ENCODE data around the gene KCNK15.

KCNK15 gene

GRCh38 chr20:44743916-44744655 is 1.6 kb upstream of the KCNK15 start:
- no peak for DNase-seq (ENCODE audit: low spot score)
- no peak for TF ChIP-seq CTCF (IDR thresholded peaks at IDR 0.05; ENCODE audit: extremely low read depth, missing control alignments)

DNA sequence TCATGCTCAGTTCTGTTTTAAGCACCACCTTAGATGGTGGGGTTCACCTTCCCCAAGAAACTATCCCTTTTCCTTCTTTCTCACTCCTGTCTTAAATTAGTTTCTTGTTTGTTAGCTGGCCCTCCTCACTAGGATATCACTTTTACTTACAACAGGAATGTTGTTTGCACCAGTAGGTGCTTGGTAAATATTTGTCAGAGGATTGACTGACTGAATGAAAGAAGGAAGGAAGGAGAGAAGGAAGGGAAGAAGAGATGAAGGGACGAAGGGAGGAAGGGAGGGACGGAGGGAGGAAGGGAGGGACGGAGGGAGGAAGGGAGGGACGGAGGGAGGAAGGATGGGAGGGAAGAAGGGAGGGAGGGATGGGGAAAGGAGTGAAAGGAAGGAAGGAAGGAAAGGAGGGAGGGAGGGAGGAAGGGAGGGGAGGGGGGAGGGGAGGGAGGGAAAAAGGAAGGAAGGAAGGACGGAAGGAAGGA is 505 bp upstream of the KCNK15 start:
- TF ChIP-seq CTCF (IDR thresholded peaks at IDR 0.05; ENCODE audit: extremely low read depth, missing control alignments), result no peak
- DNase-seq (ENCODE audit: low spot score), result no peak

- TF ChIP-seq CTCF (IDR thresholded peaks at IDR 0.05; ENCODE audit: extremely low read depth, missing control alignments), result no peak
- no peak for DNase-seq (ENCODE audit: low spot score)
These were observed 901 bp downstream of the KCNK15 start for GRCh38 chr20:44746367-44747165.

DNA sequence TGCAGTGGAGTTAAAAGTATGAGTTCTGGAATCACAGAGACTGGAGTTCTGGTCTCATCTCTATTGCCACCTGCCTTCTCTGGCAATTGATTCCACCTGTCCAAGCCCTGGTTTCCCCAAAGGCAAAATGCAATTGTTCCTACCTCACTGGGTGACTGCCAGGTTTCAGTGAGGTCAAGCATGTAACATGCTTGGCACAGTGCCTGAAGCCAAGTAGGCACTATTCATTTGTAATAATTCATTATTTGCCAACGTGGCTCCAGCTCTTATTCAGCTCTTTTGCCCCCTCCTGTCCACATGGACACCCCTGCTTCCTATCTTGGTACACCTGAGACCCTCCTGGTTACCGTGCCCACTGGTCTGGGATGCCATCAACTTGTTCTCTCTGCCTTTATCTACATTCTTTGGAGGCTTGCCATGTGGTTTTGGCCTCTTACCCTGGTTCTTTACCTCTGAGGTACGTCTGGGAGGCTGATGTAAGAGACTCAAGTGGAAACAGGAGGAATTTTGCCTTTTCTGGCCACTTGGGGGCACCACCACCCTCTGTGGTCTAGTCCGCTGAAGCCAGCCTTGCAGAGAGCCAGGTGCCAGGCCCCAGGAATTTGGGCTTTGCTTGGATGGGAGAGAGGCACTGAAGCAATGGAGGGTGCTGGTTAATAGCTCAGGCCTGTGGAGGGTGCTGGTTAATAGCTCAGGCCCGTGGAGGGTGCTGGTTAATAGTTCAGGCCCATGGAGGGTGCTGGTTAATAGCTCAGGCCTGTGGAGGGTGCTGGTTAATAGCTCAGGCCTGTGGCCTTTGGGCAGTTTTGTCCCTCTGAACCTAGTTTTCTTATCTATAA is 1.7 kb downstream of the KCNK15 start:
- TF ChIP-seq CTCF (IDR thresholded peaks at IDR 0.05; ENCODE audit: extremely low read depth, missing control alignments), result peak; percentile 57
- peak; percentile 86 for DNase-seq (ENCODE audit: low spot score)

- no peak for DNase-seq (ENCODE audit: low spot score)
- TF ChIP-seq CTCF (IDR thresholded peaks at IDR 0.05; ENCODE audit: extremely low read depth, missing control alignments), result no peak
These were observed 2.3 kb downstream of the KCNK15 start for GRCh38 chr20:44748005-44748370.

GRCh38 chr20:44750081-44750805 is 4.6 kb downstream of the KCNK15 start:
- no peak for DNase-seq (ENCODE audit: low spot score)
- TF ChIP-seq CTCF (IDR thresholded peaks at IDR 0.05; ENCODE audit: extremely low read depth, missing control alignments), result peak; percentile 17

Data from GM20000 (cell line).